Measurements from ENCODE around the gene CD180.

Gene CD180

GRCh38 chr5:67198917-67199316, 2.3 kb upstream of the CD180 start:
- Histone ChIP-seq H3K4me3 (ENCODE audit: low read depth, low read length) (no peak overlapping the region), H3K9me3 (ENCODE audit: control insufficient read depth, insufficient read depth, low read depth, low read length) (peaks cover 5% of the 10 kb centered on the region; the same call in 1 of the 2 replicates), H3K9ac (ENCODE audit: low read length) (no peak overlapping the region), H3K36me3 (ENCODE audit: control insufficient read depth, insufficient read depth, low read length) (no peaks in the 10 kb centered on the region), H3K27ac (ENCODE audit: low read depth, low read length) (no peak overlapping the region), H3K4me1 (ENCODE audit: control insufficient read depth, insufficient read depth, low read length) (no peaks in the 10 kb centered on the region), H3K27me3 (ENCODE audit: control insufficient read depth, insufficient read depth, low read length) (no peaks in the 10 kb centered on the region)

GRCh38 chr5:67197536-67197935, 937 bp upstream of the CD180 start:
- Histone ChIP-seq H3K9me3 (ENCODE audit: control insufficient read depth, insufficient read depth, low read depth, low read length) (peaks cover 5% of the 10 kb centered on the region), H3K4me1 (ENCODE audit: control insufficient read depth, insufficient read depth, low read length) (no peaks in the 10 kb centered on the region), H3K27ac (ENCODE audit: low read depth, low read length) (no peak overlapping the region), H3K4me3 (ENCODE audit: low read depth, low read length) (no peak overlapping the region), H3K9ac (ENCODE audit: low read length) (no peak overlapping the region), H3K27me3 (ENCODE audit: control insufficient read depth, insufficient read depth, low read length) (no peaks in the 10 kb centered on the region), H3K36me3 (ENCODE audit: control insufficient read depth, insufficient read depth, low read length) (no peaks in the 10 kb centered on the region)

GRCh38 chr5:67195406-67196275, 958 bp downstream of the CD180 start:
- Histone ChIP-seq H3K9me3 (ENCODE audit: control insufficient read depth, insufficient read depth, low read depth, low read length) (peaks cover 6% of the 10 kb centered on the region), H3K36me3 (ENCODE audit: control insufficient read depth, insufficient read depth, low read length) (no peaks in the 10 kb centered on the region), H3K27me3 (ENCODE audit: control insufficient read depth, insufficient read depth, low read length) (no peaks in the 10 kb centered on the region), H3K9ac (ENCODE audit: low read length) (no peak overlapping the region), H3K27ac (ENCODE audit: low read depth, low read length) (no peak overlapping the region), H3K4me3 (ENCODE audit: low read depth, low read length) (no peak overlapping the region), H3K4me1 (ENCODE audit: control insufficient read depth, insufficient read depth, low read length) (peaks cover 7% of the 10 kb centered on the region; the same call in 1 of the 2 replicates)

GRCh38 chr5:67194166-67194565, 2.4 kb downstream of the CD180 start:
- H3K4me1 ChIP-seq (ENCODE audit: control insufficient read depth, insufficient read depth, low read length) = peaks cover 12% of the 10 kb centered on the region; the same call in 1 of the 2 replicates
- no peaks in the 10 kb centered on the region for H3K27me3 ChIP-seq (ENCODE audit: control insufficient read depth, insufficient read depth, low read length)
- no peak overlapping the region for H3K27ac ChIP-seq (ENCODE audit: low read depth, low read length)
- H3K9me3 ChIP-seq (ENCODE audit: control insufficient read depth, insufficient read depth, low read depth, low read length) = peaks cover 5% of the 10 kb centered on the region
- H3K36me3 ChIP-seq (ENCODE audit: control insufficient read depth, insufficient read depth, low read length) = no peaks in the 10 kb centered on the region
- no peak overlapping the region for H3K9ac ChIP-seq (ENCODE audit: low read length)
- H3K4me3 ChIP-seq (ENCODE audit: low read depth, low read length) = no peak overlapping the region

- no peaks in the 10 kb centered on the region for H3K36me3 ChIP-seq (ENCODE audit: control insufficient read depth, insufficient read depth, low read length)
- H3K4me3 ChIP-seq (ENCODE audit: low read depth, low read length) = no peak overlapping the region
- H3K9ac ChIP-seq (ENCODE audit: low read length) = no peak overlapping the region
- peaks cover 5% of the 10 kb centered on the region for H3K9me3 ChIP-seq (ENCODE audit: control insufficient read depth, insufficient read depth, low read depth, low read length)
- H3K27ac ChIP-seq (ENCODE audit: low read depth, low read length) = no peak overlapping the region
- no peaks in the 10 kb centered on the region for H3K27me3 ChIP-seq (ENCODE audit: control insufficient read depth, insufficient read depth, low read length)
- H3K4me1 ChIP-seq (ENCODE audit: control insufficient read depth, insufficient read depth, low read length) = peaks cover 12% of the 10 kb centered on the region; the same call in 1 of the 2 replicates
Observed at GRCh38 chr5:67193439-67193807, 3.2 kb downstream of the CD180 start.

GRCh38 chr5:67192719-67193438, 3.7 kb downstream of the CD180 start:
- H3K36me3 ChIP-seq (ENCODE audit: control insufficient read depth, insufficient read depth, low read length) = no peaks in the 10 kb centered on the region
- peaks cover 12% of the 10 kb centered on the region; the same call in 1 of the 2 replicates for H3K4me1 ChIP-seq (ENCODE audit: control insufficient read depth, insufficient read depth, low read length)
- H3K4me3 ChIP-seq (ENCODE audit: low read depth, low read length) = no peak overlapping the region
- no peak overlapping the region for H3K27ac ChIP-seq (ENCODE audit: low read depth, low read length)
- peaks cover 5% of the 10 kb centered on the region for H3K9me3 ChIP-seq (ENCODE audit: control insufficient read depth, insufficient read depth, low read depth, low read length)
- no peak overlapping the region for H3K9ac ChIP-seq (ENCODE audit: low read length)
- H3K27me3 ChIP-seq (ENCODE audit: control insufficient read depth, insufficient read depth, low read length) = no peaks in the 10 kb centered on the region

- Histone ChIP-seq H3K27me3 (ENCODE audit: control insufficient read depth, insufficient read depth, low read length) (no peaks in the 10 kb centered on the region), H3K9me3 (ENCODE audit: control insufficient read depth, insufficient read depth, low read depth, low read length) (peaks cover 5% of the 10 kb centered on the region), H3K4me3 (ENCODE audit: low read depth, low read length) (no peak overlapping the region), H3K36me3 (ENCODE audit: control insufficient read depth, insufficient read depth, low read length) (no peaks in the 10 kb centered on the region), H3K27ac (ENCODE audit: low read depth, low read length) (no peak overlapping the region), H3K9ac (ENCODE audit: low read length) (no peak overlapping the region), H3K4me1 (ENCODE audit: control insufficient read depth, insufficient read depth, low read length) (peaks cover 12% of the 10 kb centered on the region; the same call in 1 of the 2 replicates)
Observed at GRCh38 chr5:67190861-67191260, 5.7 kb downstream of the CD180 start.

GRCh38 chr5:67190410-67190809, 6.2 kb downstream of the CD180 start:
- peaks cover 12% of the 10 kb centered on the region; the same call in 1 of the 2 replicates for H3K4me1 ChIP-seq (ENCODE audit: control insufficient read depth, insufficient read depth, low read length)
- no peaks in the 10 kb centered on the region for H3K27me3 ChIP-seq (ENCODE audit: control insufficient read depth, insufficient read depth, low read length)
- no peak overlapping the region for H3K4me3 ChIP-seq (ENCODE audit: low read depth, low read length)
- no peak overlapping the region for H3K27ac ChIP-seq (ENCODE audit: low read depth, low read length)
- no peak overlapping the region for H3K9ac ChIP-seq (ENCODE audit: low read length)
- H3K36me3 ChIP-seq (ENCODE audit: control insufficient read depth, insufficient read depth, low read length) = no peaks in the 10 kb centered on the region
- H3K9me3 ChIP-seq (ENCODE audit: control insufficient read depth, insufficient read depth, low read depth, low read length) = peaks cover 5% of the 10 kb centered on the region

GRCh38 chr5:67189931-67190330, 6.7 kb downstream of the CD180 start:
- no peaks in the 10 kb centered on the region for H3K36me3 ChIP-seq (ENCODE audit: control insufficient read depth, insufficient read depth, low read length)
- H3K27me3 ChIP-seq (ENCODE audit: control insufficient read depth, insufficient read depth, low read length) = no peaks in the 10 kb centered on the region
- H3K9ac ChIP-seq (ENCODE audit: low read length) = no peak overlapping the region
- peaks cover 5% of the 10 kb centered on the region for H3K9me3 ChIP-seq (ENCODE audit: control insufficient read depth, insufficient read depth, low read depth, low read length)
- no peak overlapping the region for H3K4me3 ChIP-seq (ENCODE audit: low read depth, low read length)
- peaks cover 12% of the 10 kb centered on the region; the same call in 1 of the 2 replicates for H3K4me1 ChIP-seq (ENCODE audit: control insufficient read depth, insufficient read depth, low read length)
- no peak overlapping the region for H3K27ac ChIP-seq (ENCODE audit: low read depth, low read length)

GRCh38 chr5:67189079-67189354, 7.6 kb downstream of the CD180 start:
- Histone ChIP-seq H3K9me3 (ENCODE audit: control insufficient read depth, insufficient read depth, low read depth, low read length) (peaks cover 5% of the 10 kb centered on the region), H3K9ac (ENCODE audit: low read length) (no peak overlapping the region), H3K27me3 (ENCODE audit: control insufficient read depth, insufficient read depth, low read length) (no peaks in the 10 kb centered on the region), H3K36me3 (ENCODE audit: control insufficient read depth, insufficient read depth, low read length) (no peaks in the 10 kb centered on the region), H3K27ac (ENCODE audit: low read depth, low read length) (no peak overlapping the region), H3K4me3 (ENCODE audit: low read depth, low read length) (no peak overlapping the region), H3K4me1 (ENCODE audit: control insufficient read depth, insufficient read depth, low read length) (peaks cover 12% of the 10 kb centered on the region; the same call in 1 of the 2 replicates)

Measured in HUES6 (cell line).